Activated CD4-positive, CD25-positive, alpha-beta regulatory T cell treated with anti-CD3 and anti-CD28 coated beads, Interleukin-2, amount 50 U/mL, for 16 hours (primary cell): ENCODE data around the gene MLF2.

ENCODE experiments used
- DNase-seq: peaks from one replicate; pipeline ENCODE4 v3.0.0-alpha.2; 2020; ENCODE audit warnings: low read depth, low spot score

Gene MLF2

GRCh38 chr12:6778217-6778573 is 25.3 kb upstream of the MLF2 start:
- no peak for DNase-seq

- no peak for DNase-seq
Measured at GRCh38 chr12:6777386-6777785, 24.4 kb upstream of the MLF2 start.

- DNase-seq, result no peak
Measured at GRCh38 chr12:6775185-6776174, 22.5 kb upstream of the MLF2 start.

GRCh38 chr12:6774499-6775062 is 21.6 kb upstream of the MLF2 start:
- DNase-seq, result no peak

- DNase-seq, result no peak
Measured at GRCh38 chr12:6773590-6774351, 20.8 kb upstream of the MLF2 start.

GRCh38 chr12:6772726-6773589 is 20.0 kb upstream of the MLF2 start:
- DNase-seq, result no peak

- no peak for DNase-seq
Measured at GRCh38 chr12:6772331-6772695, 19.4 kb upstream of the MLF2 start, which contains the start of gene LAG3. TSS of gene LAG3 (plus strand) at chr12:6772520. CDS start at chr12:6772853, 333 bp downstream.

- DNase-seq, result no peak
Measured at GRCh38 chr12:6771509-6772330, 18.8 kb upstream of the MLF2 start.

GRCh38 chr12:6771091-6771495 is 18.2 kb upstream of the MLF2 start:
- DNase-seq, result no peak

- DNase-seq, result no peak
Measured at GRCh38 chr12:6770600-6770999, 17.7 kb upstream of the MLF2 start.

GRCh38 chr12:6770094-6770493 is 17.2 kb upstream of the MLF2 start:
- DNase-seq, result no peak

- no peak for DNase-seq
Measured at GRCh38 chr12:6769666-6770065, 16.7 kb upstream of the MLF2 start.

- no peak for DNase-seq
Measured at GRCh38 chr12:6768990-6769389, 16.0 kb upstream of the MLF2 start.

GRCh38 chr12:6768437-6768914 is 15.5 kb upstream of the MLF2 start:
- DNase-seq, result no peak

- DNase-seq, result no peak
Measured at GRCh38 chr12:6767353-6768319, 14.7 kb upstream of the MLF2 start.

- no peak for DNase-seq
Measured at GRCh38 chr12:6766651-6767349, 13.9 kb upstream of the MLF2 start.

GRCh38 chr12:6765634-6766581 is 13.0 kb upstream of the MLF2 start, which contains the start of gene PTMS:
TSS of gene PTMS (plus strand) at chr12:6766363. CDS start at chr12:6766706, 343 bp downstream.
- DNase-seq, result no peak
